HepG2 (cell line): ENCODE results near the gene SLC35F3. TPM values are rescaled to one million over a fixed set of nuclear protein-coding genes. Genes with fewer than 3 reads are reported as not detected.
A peak's percentile ranks its signal among the peaks of the same experiment; 100 is the strongest.

ENCODE experiments used
- ATAC-seq: fragments of 200-7000 bp; cut with Tn5 transposase; 3 replicates; pipeline ENCODE4 v1.9.1; 2020; ENCODE audit warnings: mild to moderate bottlenecking, moderate library complexity
- BruUV-seq: library from RNA; stranded (reverse); fragments of 400-500 nt; replicated peaks from 2 replicates; lab custom pipeline; 2021; lab: Mats Ljungman, UMichigan
- CTCF ChIA-PET: fragments of 300-600 bp; formaldehyde crosslinking; extraction: SDS; loops from one replicate; lab custom pipeline; 2021; ENCODE audit warnings: low total read pairs, inconsistent platforms, low intra/inter-chr PET ratio; lab: Yijun Ruan, JAX
- POLR2A ChIA-PET: fragments of 350-600 bp; sonication (Branson Sonifier 250); formaldehyde crosslinking; loops from one replicate; lab custom pipeline; 2020; ENCODE audit warnings: antibody characterized with exemption, inconsistent platforms; lab: Yijun Ruan, JAX
- DNase-seq: peaks from one replicate; pipeline ENCODE4 v3.0.0-alpha.2; 2015; ENCODE audit warnings: low spot score
- FAIRE-seq: peaks from 3 replicates; lab custom pipeline; 2011; peaks lifted over from hg19 to GRCh38; lab: Jason Lieb, UNC
- H2AFZ ChIP-seq: one replicate; pipeline ENCODE4 v1.6.1; 2011; ENCODE audit warnings: low read length, inconsistent platforms
- H3K27ac ChIP-seq: fragments of 300-600 bp; 3 replicates; pipeline ENCODE4 v1.8.0; 2011; ENCODE audit warnings: mixed run types, mild to moderate bottlenecking, mixed read lengths, low read length, inconsistent platforms; ENCODE audit not compliant: insufficient read depth; ENCODE audit errors: extremely low read length
- H3K27me3 ChIP-seq, 2 experiments: fragments of 200-600 bp in 1 of 2; 2 replicates in 1 of 2; 3 replicates in 1 of 2; pipeline versions ENCODE4 v1.6.0 to v1.8.0; 2011; ENCODE audit warnings: low read length in 2 of 2, mild to moderate bottlenecking in 2 of 2, moderate library complexity in 2 of 2, inconsistent platforms in 1 of 2; ENCODE audit not compliant: insufficient read depth in 2 of 2, control insufficient read depth in 1 of 2
- H3K36me3 ChIP-seq, 2 experiments: fragments of 200-600 bp in 1 of 2; replicated peaks in 1 of 2; 2 replicates in 1 of 2; 3 replicates in 1 of 2; pipeline versions ENCODE4 v1.5.1 to v1.8.0; 2011; ENCODE audit warnings: low read length in 2 of 2, inconsistent platforms in 1 of 2; ENCODE audit not compliant: insufficient read depth in 2 of 2, control insufficient read depth in 1 of 2
- H3K4me1 ChIP-seq: 2 replicates; pipeline ENCODE4 v1.5.1; 2012; ENCODE audit warnings: low read length, inconsistent platforms; ENCODE audit not compliant: insufficient read depth
- H3K4me2 ChIP-seq: 2 replicates; pipeline ENCODE4 v1.6.0; 2011; ENCODE audit warnings: low read depth, low read length, inconsistent platforms
- H3K4me3 ChIP-seq, 3 experiments: fragments of 200-600 bp in 1 of 3; sonication (generic), shearing (Covaris generic) in 1 of 3; replicated peaks in 1 of 3; 2 replicates each; pipeline ENCODE4 v1.5.1; 2011 to 2016; ENCODE audit warnings: low read length in 3 of 3, inconsistent platforms in 2 of 3, low read depth in 2 of 3, mild to moderate bottlenecking in 2 of 3, control low read depth in 1 of 3, mixed read lengths in 1 of 3; ENCODE audit not compliant: insufficient read depth in 1 of 3
- H3K79me2 ChIP-seq: one replicate; pipeline ENCODE4 v1.6.1; 2011; ENCODE audit warnings: low read length, inconsistent platforms; ENCODE audit not compliant: insufficient read depth
- H3K9ac ChIP-seq: 2 replicates; pipeline ENCODE4 v1.6.0; 2011; ENCODE audit warnings: mild to moderate bottlenecking, low read depth, low read length, inconsistent platforms; ENCODE audit not compliant: insufficient read depth
- H3K9me3 ChIP-seq: 2 replicates; pipeline ENCODE4 v1.5.1; 2012; ENCODE audit warnings: mild to moderate bottlenecking, low read length
- H4K20me1 ChIP-seq: 2 replicates; pipeline ENCODE4 v1.6.0; 2011; ENCODE audit warnings: inconsistent platforms, mild to moderate bottlenecking, low read length, moderate library complexity; ENCODE audit not compliant: insufficient read depth
- ATF7-NPFF ChIP-seq: sonication (generic); formaldehyde crosslinking; IDR thresholded peaks from 2 replicates; pipeline ENCODE4 v1.8.1; 2023; ENCODE audit warnings: mild to moderate bottlenecking, low read depth, missing genetic modification reagents, moderate library complexity
- ATRX ChIP-seq: sonication (generic); formaldehyde crosslinking; IDR thresholded peaks from 2 replicates; pipeline ENCODE4 v1.4.0; 2020; ENCODE audit warnings: missing genetic modification reagents, borderline replicate concordance
- MAFF ChIP-seq: IDR thresholded peaks from 2 replicates; pipeline ENCODE4 v1.6.1; 2011; ENCODE audit warnings: low read depth, low read length, improper control_type of control experiment
- MAFK ChIP-seq, 2 experiments: IDR thresholded peaks in 1 of 2; conservative IDR thresholded peaks in 1 of 2; 2 replicates each; pipeline ENCODE4 v1.6.1; 2011; ENCODE audit warnings: improper control_type of control experiment in 2 of 2, low read length in 2 of 2
- MED1 ChIP-seq: sonication (generic); formaldehyde crosslinking; IDR thresholded peaks from 2 replicates; pipeline ENCODE4 v1.4.0; 2020; ENCODE audit warnings: missing genetic modification reagents
- REL ChIP-seq: sonication (generic); formaldehyde crosslinking; conservative IDR thresholded peaks from 2 replicates; pipeline ENCODE4 v1.8.0; 2022; ENCODE audit warnings: mild to moderate bottlenecking, missing genetic modification reagents, moderate library complexity
- ZBTB44 ChIP-seq: sonication (generic); formaldehyde crosslinking; IDR thresholded peaks from 2 replicates; pipeline ENCODE4 v1.4.0; 2020; ENCODE audit warnings: missing genetic modification reagents
- ZFP36L1 ChIP-seq: sonication (generic); formaldehyde crosslinking; IDR thresholded peaks from 2 replicates; pipeline ENCODE4 v1.8.0; 2022; ENCODE audit warnings: mild to moderate bottlenecking, missing genetic modification reagents, moderate library complexity
- ZNF407 ChIP-seq: sonication (generic); formaldehyde crosslinking; IDR thresholded peaks from one replicate; pipeline ENCODE4 v1.5.1; 2020; ENCODE audit warnings: mild to moderate bottlenecking, missing genetic modification reagents; ENCODE audit errors: not compliant biosample characterization
- WGBS: methylation state at CpG from one replicate; pipeline ENCODE4 v1.1.6; 2017; ENCODE audit warnings: low lambda C conversion rate; 5-methylcytosine and 5-hydroxymethylcytosine counted together
- in situ Hi-C: cut with HindIII; loops from 2 replicates; pipeline ENCODE4 v1.10.0; 2017; ENCODE audit warnings: low pct_unique_long_range_greater_than_20kb; ENCODE audit not compliant: extremely low pct_ligation_motif_present
- intact Hi-C: fragments of 100-400 bp; cut with micrococcal nuclease; formaldehyde crosslinking; loops from one replicate; pipeline ENCODE4 v1.10.0; 2022; ENCODE audit not compliant: unreplicated experiment
- polyA plus RNA-seq, 8 experiments: library from polyadenylated mRNA; depleted of rRNA in 3 of 8; stranded (reverse) in 7 of 8; unstranded in 1 of 8; fragments of >200 nt; fragmentation: Illumina TruSeq in 4 of 8; extraction: Trizol in 4 of 8; gene quantifications; 2 replicates each; pipeline versions ENCODE4 v1.2.1 to v1.2.3, GENCODE V29; 2011 to 2016; ENCODE audit warnings: low read depth in 4 of 8, missing spikeins in 1 of 8, mixed read lengths in 1 of 8; ENCODE audit not compliant: insufficient read depth in 1 of 8
- total RNA-seq, 5 experiments: library from RNA; depleted of rRNA; stranded (reverse); fragments of >200 nt; fragmentation: Illumina TruSeq; extraction: Trizol; gene quantifications; 2 replicates each; pipeline ENCODE4 v1.2.3, GENCODE V29; 2016; ENCODE audit warnings: low read depth in 1 of 5
- TF ChIP-seq, protein P1 (sequence below): sonication (generic); formaldehyde crosslinking; IDR thresholded peaks from 2 replicates; pipeline ENCODE4 v1.4.0; 2020; ENCODE audit warnings: missing genetic modification reagents
- TF ChIP-seq, protein P2 (sequence below): sonication (generic); formaldehyde crosslinking; conservative IDR thresholded peaks from 2 replicates; pipeline ENCODE4 v1.8.1; 2023; ENCODE audit warnings: missing genetic modification reagents

The SLC35F3 gene
- total and polyA plus RNA-seq, 2 of the 13 experiments (the other 11 are each of a cell fraction or from before 2014, with no cell fraction given) = not detected

DNA sequence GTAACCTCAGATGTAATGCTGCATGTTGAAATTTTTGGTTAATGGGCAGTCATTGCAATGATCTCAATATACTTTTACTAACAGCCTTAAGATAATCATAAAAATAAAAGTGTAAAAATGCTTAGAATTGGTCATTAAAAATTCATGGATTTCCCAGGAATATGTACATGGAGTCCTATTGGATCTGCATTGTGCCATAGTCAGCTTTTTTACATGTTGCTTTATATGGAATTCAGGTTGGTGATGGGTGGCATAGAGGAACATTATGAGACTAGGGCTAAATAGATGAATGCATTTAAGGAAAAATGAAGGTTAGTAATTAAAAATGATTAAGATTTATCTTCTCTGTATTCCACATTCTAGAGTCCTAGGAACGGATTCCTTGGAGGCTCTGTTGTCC lies 103.2 kb downstream of the SLC35F3 start:
- Histone ChIP-seq H3K79me2 (no peaks in the 10 kb centered on the region), H3K27ac (no peak overlapping the region), H3K9me3 (no peaks in the 10 kb centered on the region), H3K4me2 (no peak overlapping the region), H3K9ac (no peak overlapping the region), H3K4me3 (no peak overlapping the region), H3K27me3 (no peaks in the 10 kb centered on the region), H4K20me1 (no peaks in the 10 kb centered on the region), H2AFZ (no peak overlapping the region), H3K4me1 (no peaks in the 10 kb centered on the region), H3K36me3 (no peaks in the 10 kb centered on the region)
- in situ Hi-C loops (no loop called here), intact Hi-C loops (no loop called here)
- DNase-seq = no peak
- no peak for ATAC-seq
- TF ChIP-seq ATF7-NPFF = no peak
- TF ChIP-seq, protein P1, sequence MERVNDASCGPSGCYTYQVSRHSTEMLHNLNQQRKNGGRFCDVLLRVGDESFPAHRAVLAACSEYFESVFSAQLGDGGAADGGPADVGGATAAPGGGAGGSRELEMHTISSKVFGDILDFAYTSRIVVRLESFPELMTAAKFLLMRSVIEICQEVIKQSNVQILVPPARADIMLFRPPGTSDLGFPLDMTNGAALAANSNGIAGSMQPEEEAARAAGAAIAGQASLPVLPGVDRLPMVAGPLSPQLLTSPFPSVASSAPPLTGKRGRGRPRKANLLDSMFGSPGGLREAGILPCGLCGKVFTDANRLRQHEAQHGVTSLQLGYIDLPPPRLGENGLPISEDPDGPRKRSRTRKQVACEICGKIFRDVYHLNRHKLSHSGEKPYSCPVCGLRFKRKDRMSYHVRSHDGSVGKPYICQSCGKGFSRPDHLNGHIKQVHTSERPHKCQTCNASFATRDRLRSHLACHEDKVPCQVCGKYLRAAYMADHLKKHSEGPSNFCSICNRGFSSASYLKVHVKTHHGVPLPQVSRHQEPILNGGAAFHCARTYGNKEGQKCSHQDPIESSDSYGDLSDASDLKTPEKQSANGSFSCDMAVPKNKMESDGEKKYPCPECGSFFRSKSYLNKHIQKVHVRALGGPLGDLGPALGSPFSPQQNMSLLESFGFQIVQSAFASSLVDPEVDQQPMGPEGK (CRISPR knock-in tag) = no peak
- TF ChIP-seq MED1 = no peak
- TF ChIP-seq ZBTB44 (CRISPR knock-in tag) = no peak
- TF ChIP-seq ATRX (CRISPR knock-in tag) = no peak
- TF ChIP-seq MAFK (conservative IDR thresholded peaks at IDR 0.05 in 1 of 2, IDR thresholded peaks at IDR 0.05 in 1 of 2; ENCODE audit: low read length in 2 of 2) = peak; percentile 52 to 79; a peak in 3 of 4 replicates
- TF ChIP-seq, protein P2, sequence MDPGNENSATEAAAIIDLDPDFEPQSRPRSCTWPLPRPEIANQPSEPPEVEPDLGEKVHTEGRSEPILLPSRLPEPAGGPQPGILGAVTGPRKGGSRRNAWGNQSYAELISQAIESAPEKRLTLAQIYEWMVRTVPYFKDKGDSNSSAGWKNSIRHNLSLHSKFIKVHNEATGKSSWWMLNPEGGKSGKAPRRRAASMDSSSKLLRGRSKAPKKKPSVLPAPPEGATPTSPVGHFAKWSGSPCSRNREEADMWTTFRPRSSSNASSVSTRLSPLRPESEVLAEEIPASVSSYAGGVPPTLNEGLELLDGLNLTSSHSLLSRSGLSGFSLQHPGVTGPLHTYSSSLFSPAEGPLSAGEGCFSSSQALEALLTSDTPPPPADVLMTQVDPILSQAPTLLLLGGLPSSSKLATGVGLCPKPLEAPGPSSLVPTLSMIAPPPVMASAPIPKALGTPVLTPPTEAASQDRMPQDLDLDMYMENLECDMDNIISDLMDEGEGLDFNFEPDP (CRISPR knock-in tag) = no peak
- TF ChIP-seq REL (CRISPR knock-in tag) = no peak
- TF ChIP-seq ZNF407 = no peak
- TF ChIP-seq MAFF = peak; percentile 56; the same call in 1 of the 2 replicates
- TF ChIP-seq ZFP36L1 (CRISPR knock-in tag) = no peak
- no TSS peak for BruUV-seq
- no peak for FAIRE-seq
- 0% methylated on average over 1 of the region's 1 CpG for WGBS
- POLR2A ChIA-PET = no interaction called here
- CTCF ChIA-PET = no interaction called here
